GM12875 (cell line): ENCODE results near the gene IRS4.

Experiments used
- H3K4me3 ChIP-seq: one replicate; pipeline ENCODE4 v1.5.1; 2011; ENCODE audit warnings: low read depth, low read length, control low read depth
- TF ChIP-seq, protein P1 (sequence below): IDR thresholded peaks from 2 replicates; pipeline ENCODE4 v1.5.1; 2011; ENCODE audit warnings: low read depth, mild to moderate bottlenecking, control low read depth, inconsistent platforms, low read length, moderate library complexity, borderline replicate concordance; ENCODE audit not compliant: insufficient read depth

IRS4 gene

DNA sequence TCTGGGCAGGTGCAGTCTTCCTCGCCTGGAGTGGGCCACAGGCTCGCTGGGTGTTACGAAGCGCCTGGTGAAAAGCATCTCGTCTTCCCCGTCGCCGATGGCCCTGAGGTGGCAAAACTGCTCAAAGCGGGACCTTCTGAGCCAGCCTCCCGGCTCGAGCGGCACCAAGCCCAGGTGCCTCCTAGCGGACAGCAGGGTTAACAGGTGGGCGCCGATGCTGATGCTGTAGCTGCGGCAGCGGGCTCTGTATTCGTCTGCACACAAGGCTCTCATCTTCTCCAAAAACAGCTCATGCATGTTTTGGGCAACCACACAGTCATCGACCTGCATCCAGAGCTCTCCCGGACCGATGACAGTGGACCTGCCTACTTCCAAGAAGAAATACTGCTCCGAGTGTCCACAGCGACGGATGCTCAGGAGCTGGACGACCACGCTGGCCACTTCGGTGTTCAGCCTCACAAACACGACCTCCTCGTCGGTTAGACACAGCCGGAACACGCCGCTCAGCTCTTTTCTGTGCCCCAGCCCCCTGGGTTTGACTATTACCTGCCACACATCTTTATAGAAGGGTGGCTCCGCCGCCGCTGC, 1.2 kb downstream of the IRS4 start:
- no peak overlapping the region for H3K4me3 ChIP-seq
- TF ChIP-seq, protein P1, sequence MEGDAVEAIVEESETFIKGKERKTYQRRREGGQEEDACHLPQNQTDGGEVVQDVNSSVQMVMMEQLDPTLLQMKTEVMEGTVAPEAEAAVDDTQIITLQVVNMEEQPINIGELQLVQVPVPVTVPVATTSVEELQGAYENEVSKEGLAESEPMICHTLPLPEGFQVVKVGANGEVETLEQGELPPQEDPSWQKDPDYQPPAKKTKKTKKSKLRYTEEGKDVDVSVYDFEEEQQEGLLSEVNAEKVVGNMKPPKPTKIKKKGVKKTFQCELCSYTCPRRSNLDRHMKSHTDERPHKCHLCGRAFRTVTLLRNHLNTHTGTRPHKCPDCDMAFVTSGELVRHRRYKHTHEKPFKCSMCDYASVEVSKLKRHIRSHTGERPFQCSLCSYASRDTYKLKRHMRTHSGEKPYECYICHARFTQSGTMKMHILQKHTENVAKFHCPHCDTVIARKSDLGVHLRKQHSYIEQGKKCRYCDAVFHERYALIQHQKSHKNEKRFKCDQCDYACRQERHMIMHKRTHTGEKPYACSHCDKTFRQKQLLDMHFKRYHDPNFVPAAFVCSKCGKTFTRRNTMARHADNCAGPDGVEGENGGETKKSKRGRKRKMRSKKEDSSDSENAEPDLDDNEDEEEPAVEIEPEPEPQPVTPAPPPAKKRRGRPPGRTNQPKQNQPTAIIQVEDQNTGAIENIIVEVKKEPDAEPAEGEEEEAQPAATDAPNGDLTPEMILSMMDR: no peak

DNA sequence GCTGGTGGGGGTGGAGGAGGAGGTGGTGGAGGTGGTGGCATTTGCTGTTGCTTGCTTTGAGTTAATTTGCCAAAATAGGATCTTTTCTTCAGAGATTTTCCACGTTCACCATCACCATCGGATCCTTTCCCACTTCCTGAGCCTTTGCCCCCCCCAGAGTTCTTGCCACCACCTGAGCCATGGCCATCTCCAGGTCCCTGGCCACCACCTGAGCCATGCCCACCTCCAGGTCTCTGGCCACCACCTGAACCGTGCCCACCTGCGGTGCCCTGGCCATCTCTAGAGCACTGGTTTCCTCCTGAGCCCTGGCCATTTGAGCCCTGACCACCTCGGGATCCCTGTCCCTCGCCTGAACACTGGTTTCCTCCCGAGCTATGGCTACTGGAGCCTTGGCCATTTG, 1.9 kb downstream of the IRS4 start:
- TF ChIP-seq, protein P1: no peak
- H3K4me3 ChIP-seq: no peak overlapping the region

DNA sequence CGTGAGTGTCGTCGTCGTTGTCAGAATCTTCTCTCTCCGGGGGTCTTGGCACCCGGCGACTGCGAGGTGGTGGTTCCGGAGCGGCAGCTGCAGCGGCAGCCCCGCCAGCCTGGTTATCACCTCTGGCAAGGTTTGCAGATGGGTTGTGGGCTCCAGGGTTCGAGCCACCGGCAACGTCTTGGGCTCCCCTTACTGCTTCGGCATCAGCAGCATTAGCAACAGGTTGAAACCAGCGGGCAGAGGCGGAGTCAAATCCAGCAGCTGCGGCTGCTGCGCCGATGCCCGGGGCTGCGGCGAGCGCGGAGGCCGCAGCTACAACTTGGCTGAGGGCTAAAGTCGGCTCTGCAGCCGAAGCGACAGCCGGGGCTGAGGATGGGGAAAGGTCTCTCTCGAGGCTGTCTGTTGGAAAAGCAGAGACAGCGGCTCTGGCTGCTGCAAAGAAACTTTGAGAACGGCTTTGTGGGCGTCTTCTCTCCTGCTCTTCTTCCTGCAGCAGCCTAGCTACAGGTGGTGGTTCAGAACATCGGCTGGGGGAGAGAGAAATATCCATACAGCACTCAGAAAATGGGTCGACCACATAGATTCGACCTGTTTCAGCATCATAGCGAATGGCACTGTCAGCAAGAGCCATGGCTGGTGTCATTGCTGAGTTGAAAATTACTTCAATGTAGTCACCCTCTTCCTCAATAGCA, 3.6 kb downstream of the IRS4 start:
- TF ChIP-seq, protein P1: no peak
- H3K4me3 ChIP-seq: no peak overlapping the region

DNA sequence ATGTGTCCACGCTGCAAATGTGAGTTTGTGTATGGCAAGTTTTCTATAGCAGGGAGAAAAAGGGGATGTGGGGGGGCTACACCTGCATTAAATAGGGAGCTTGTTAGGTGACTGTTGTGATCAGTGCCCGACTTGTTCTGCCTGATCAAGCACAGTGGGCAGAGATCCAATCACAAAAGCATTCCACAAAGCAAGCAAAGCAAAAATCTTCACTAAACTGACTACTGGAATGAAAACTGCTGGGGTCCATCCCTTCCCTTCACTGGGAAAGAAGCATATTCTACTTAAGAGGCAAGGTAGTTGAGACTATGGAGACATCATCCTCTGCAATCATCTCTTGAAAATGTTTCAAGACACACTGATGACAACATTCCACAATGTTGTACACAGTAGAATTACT, 5.2 kb downstream of the IRS4 start:
- no peak overlapping the region for H3K4me3 ChIP-seq
- TF ChIP-seq, protein P1: no peak

DNA sequence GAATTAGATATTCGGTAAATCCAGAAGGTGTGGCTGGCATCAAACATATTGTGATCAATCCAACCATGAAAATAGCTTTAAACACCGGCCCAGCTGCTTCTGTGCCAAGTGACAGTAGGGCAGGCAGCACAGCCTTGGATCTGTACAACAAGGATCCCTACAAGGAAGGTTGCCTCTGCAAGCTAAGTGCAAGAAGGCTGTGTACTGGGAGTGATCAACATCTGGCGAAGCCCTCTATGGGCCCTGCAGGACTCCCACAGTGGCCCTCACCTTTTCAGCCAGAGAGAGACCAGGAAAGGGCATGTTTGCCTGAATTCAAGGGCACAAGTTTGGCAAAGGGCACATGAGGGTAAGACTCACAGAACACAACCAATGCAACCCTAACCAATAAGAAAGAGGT, 9.6 kb downstream of the IRS4 start:
- no peak overlapping the region for H3K4me3 ChIP-seq
- TF ChIP-seq, protein P1: no peak

DNA sequence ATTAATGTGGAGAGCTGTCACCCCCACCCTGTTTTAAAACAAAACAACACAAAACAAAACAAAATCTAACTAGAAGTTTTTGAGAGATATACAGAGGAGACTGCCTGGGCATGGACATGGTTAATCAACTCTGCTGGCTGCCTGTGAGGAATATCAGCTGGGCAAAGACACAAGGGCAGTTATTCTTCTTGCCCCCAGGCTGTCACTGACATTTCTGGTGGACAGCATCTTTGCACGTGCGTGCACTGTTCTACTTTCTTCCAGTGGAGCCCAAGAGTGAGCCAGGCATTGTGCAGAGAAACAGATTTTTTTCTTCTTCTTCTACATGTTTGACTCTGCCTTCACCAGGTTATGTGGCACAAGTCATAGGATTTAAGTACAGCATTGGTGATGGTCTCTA, 13.8 kb downstream of the IRS4 start:
- no peak overlapping the region for H3K4me3 ChIP-seq
- TF ChIP-seq, protein P1: no peak

DNA sequence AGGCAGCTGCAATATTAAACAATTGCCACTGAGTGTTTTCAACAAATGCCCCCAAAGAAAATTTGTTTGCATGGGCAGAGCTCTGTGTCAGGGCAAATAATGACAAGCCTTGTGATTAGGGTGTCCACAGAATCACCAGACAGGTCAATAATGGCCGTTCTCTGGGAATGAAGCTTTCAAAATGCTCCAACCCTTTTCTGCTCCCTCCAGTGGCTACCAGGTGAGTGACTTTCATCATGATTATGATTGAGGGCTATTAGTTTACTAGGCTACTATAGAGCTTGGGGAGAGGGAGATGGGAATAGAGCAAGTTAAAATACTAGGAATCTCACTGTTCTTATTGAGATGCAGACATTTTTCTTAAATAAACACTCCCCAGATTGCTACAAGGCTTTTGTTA, 23.5 kb downstream of the IRS4 start:
- TF ChIP-seq, protein P1: no peak
- H3K4me3 ChIP-seq: no peak overlapping the region
